ENCODE measurements around the gene ASPDH. TPM values are rescaled to one million over a fixed set of nuclear protein-coding genes. Genes with fewer than 3 reads are reported as not detected.

The ASPDH gene
- total RNA-seq (2013): not detected
- polyA plus RNA-seq (not detected), polyA minus RNA-seq (not detected in 2 replicates), total RNA-seq (0 to 0.43 (median 0.04) reads per million in 11 experiments)

- Histone ChIP-seq H3K4me1 (ENCODE audit: control insufficient read depth in 1 of 2, insufficient read depth in 2 of 2, low read length in 2 of 2) (peaks cover 11 to 16% of the 10 kb centered on the region in 2 donors), H3K4me3 (replicated peaks in 1 of 3; ENCODE audit: low read depth in 2 of 3, low read length in 3 of 3) (no peak within 1 kb of the TSS), H3K4me2 (replicated peaks; ENCODE audit: extremely low read depth, low read length, poor library complexity, severe bottlenecking) (no peak within 1 kb of the TSS), H2AFZ (ENCODE audit: insufficient read depth, low read depth, low read length, poor library complexity, severe bottlenecking) (no peak within 1 kb of the TSS), H3K79me2 (ENCODE audit: insufficient read depth, low read length) (peaks cover 4% of the 10 kb centered on the region), H3K9me3 (replicated peaks in 1 of 2; ENCODE audit: control insufficient read depth in 1 of 2, insufficient read depth in 1 of 2, low read length in 2 of 2) (no peaks in the 10 kb centered on the region), H3K27ac (ENCODE audit: low read depth in 1 of 2, low read length in 2 of 2) (no peak within 1 kb of the TSS), H4K20me1 (ENCODE audit: insufficient read depth, low read length) (no peaks in the 10 kb centered on the region), H3K9ac (ENCODE audit: insufficient read depth, low read length, poor library complexity, severe bottlenecking) (no peak within 1 kb of the TSS), H3K36me3 (replicated peaks in 1 of 2; ENCODE audit: control insufficient read depth in 1 of 2, insufficient read depth in 2 of 2, low read length in 2 of 2) (no peaks in the 10 kb centered on the region), H3K27me3 (ENCODE audit: control insufficient read depth in 2 of 2, insufficient read depth in 2 of 2, low read length in 2 of 2) (peaks cover 0 to 6% of the 10 kb centered on the region in 2 donors)
- intact Hi-C loops (cut with micrococcal nuclease): loop anchor here in 1 of 2 donors (5.0 kb wide), 2 partner anchors 132 to 288 kb away; partner anchors contain the start of gene POLD1
- Mint-ChIP-seq H3K4me3 (no peak within 1 kb of the TSS), H3K4me1 (peaks cover 15% of the 10 kb centered on the region), H3K27ac (peak within 1 kb of the TSS in 5 of 7 donors; percentile 35 to 68 (median 62)), H3K27me3 (ENCODE audit: low read depth in 3 of 3) (peaks cover 19 to 37% (median 24%) of the 10 kb centered on the region in 3 donors), H3K36me3 (peaks cover 4 to 6% of the 10 kb centered on the region in 2 donors), H3K9me3 (peaks cover 0 to 6% (median 5%) of the 10 kb centered on the region in 7 donors)
- no peak for DNase-seq
- WGBS (ENCODE audit: insufficient coverage): 60% methylated on average over 17 of the region's 22 CpGs
- TF ChIP-seq CTCF (IDR thresholded peaks at IDR 0.05): no peak
Measured at GRCh38 chr19:50513746-50514345, at the start of gene ASPDH. TSS of gene ASPDH (minus strand) at chr19:50513913. CDS start at chr19:50513823, 90 bp downstream.

- TF ChIP-seq CTCF (IDR thresholded peaks at IDR 0.05): no peak
- no peaks in the 10 kb centered on the region for H4K20me1 ChIP-seq (ENCODE audit: insufficient read depth, low read length)
- H3K27ac Mint-ChIP-seq: no peak overlapping the region
- no peak overlapping the region for H3K9ac ChIP-seq (ENCODE audit: insufficient read depth, low read length, poor library complexity, severe bottlenecking)
- no peaks in the 10 kb centered on the region for H3K36me3 ChIP-seq (replicated peaks in 1 of 2; ENCODE audit: control insufficient read depth in 1 of 2, insufficient read depth in 2 of 2, low read length in 2 of 2)
- intact Hi-C loops (cut with micrococcal nuclease): loop anchor here in 1 of 2 donors (5.0 kb wide), 1 partner anchor 196 kb away; the partner anchor contains the start of gene NAPSA
- DNase-seq: no peak
- no peaks in the 10 kb centered on the region for H3K4me1 ChIP-seq (ENCODE audit: control insufficient read depth in 1 of 2, insufficient read depth in 2 of 2, low read length in 2 of 2)
- H3K27me3 ChIP-seq (ENCODE audit: control insufficient read depth in 2 of 2, insufficient read depth in 2 of 2, low read length in 2 of 2): peaks cover 19 to 37% of the 10 kb centered on the region in 2 donors
- H3K27me3 Mint-ChIP-seq (ENCODE audit: low read depth in 3 of 3): peaks cover 36 to 64% (median 57%) of the 10 kb centered on the region in 3 donors
- H3K36me3 Mint-ChIP-seq: no peaks in the 10 kb centered on the region
- H3K27ac ChIP-seq (ENCODE audit: low read depth in 1 of 2, low read length in 2 of 2): no peak overlapping the region
- no peaks in the 10 kb centered on the region for H3K4me1 Mint-ChIP-seq
- WGBS (ENCODE audit: insufficient coverage): 80% methylated on average over 6 of the region's 9 CpGs
- H3K4me3 Mint-ChIP-seq: no peak overlapping the region
- H3K9me3 ChIP-seq (replicated peaks in 1 of 2; ENCODE audit: control insufficient read depth in 1 of 2, insufficient read depth in 1 of 2, low read length in 2 of 2): no peaks in the 10 kb centered on the region
- no peak overlapping the region for H3K4me3 ChIP-seq (replicated peaks in 1 of 3; ENCODE audit: low read depth in 2 of 3, low read length in 3 of 3)
- H3K79me2 ChIP-seq (ENCODE audit: insufficient read depth, low read length): no peaks in the 10 kb centered on the region
- peaks cover 0 to 9% (median 2%) of the 10 kb centered on the region in 7 donors for H3K9me3 Mint-ChIP-seq
- H2AFZ ChIP-seq (ENCODE audit: insufficient read depth, low read depth, low read length, poor library complexity, severe bottlenecking): no peak overlapping the region
- no peak overlapping the region for H3K4me2 ChIP-seq (replicated peaks; ENCODE audit: extremely low read depth, low read length, poor library complexity, severe bottlenecking)
Measured at GRCh38 chr19:50562996-50563395, 49.3 kb upstream of the ASPDH start.
